ENCODE measurements around the gene RELB.

Gene RELB

GRCh38 chr19:45070861-45071544, 69.7 kb downstream of the RELB start:
- peaks cover 16 to 48% of the 10 kb centered on the region in 2 donors for H3K4me1 Mint-ChIP-seq
- ATAC-seq (replicated peaks) (no peak), DNase-seq (no peak)
- H3K4me3 Mint-ChIP-seq, result no peak overlapping the region
- H3K27ac Mint-ChIP-seq, result peak overlapping the region; percentile 79
- H3K36me3 Mint-ChIP-seq, result peaks cover 41 to 62% of the 10 kb centered on the region in 2 donors
- H3K9me3 Mint-ChIP-seq, result no peaks in the 10 kb centered on the region
- H3K27me3 Mint-ChIP-seq, result no peaks in the 10 kb centered on the region

GRCh38 chr19:45071545-45071938, 70.3 kb downstream of the RELB start:
- no peak overlapping the region for H3K4me3 Mint-ChIP-seq
- no peak for ATAC-seq (replicated peaks)
- no peaks in the 10 kb centered on the region for H3K27me3 Mint-ChIP-seq
- no peaks in the 10 kb centered on the region for H3K9me3 Mint-ChIP-seq
- H3K4me1 Mint-ChIP-seq, result peaks cover 16 to 49% of the 10 kb centered on the region in 2 donors
- peak overlapping the region; percentile 79 for H3K27ac Mint-ChIP-seq
- H3K36me3 Mint-ChIP-seq, result peaks cover 41 to 62% of the 10 kb centered on the region in 2 donors
- no peak for DNase-seq

- Mint-ChIP-seq H3K4me1 (peaks cover 22 to 50% of the 10 kb centered on the region in 2 donors), H3K9me3 (no peaks in the 10 kb centered on the region), H3K27ac (peak overlapping the region; percentile 25), H3K4me3 (no peak overlapping the region), H3K27me3 (no peaks in the 10 kb centered on the region), H3K36me3 (peaks cover 36 to 58% of the 10 kb centered on the region in 2 donors)
- no peak for DNase-seq
- ATAC-seq (replicated peaks), result no peak
Measured at GRCh38 chr19:45071969-45072790, 70.9 kb downstream of the RELB start.

- Mint-ChIP-seq H3K27me3 (no peaks in the 10 kb centered on the region), H3K4me3 (peak overlapping the region; percentile 96 to 97), H3K9me3 (no peaks in the 10 kb centered on the region), H3K36me3 (peaks cover 31 to 44% of the 10 kb centered on the region in 2 donors), H3K4me1 (peaks cover 24 to 60% of the 10 kb centered on the region in 2 donors), H3K27ac (peak overlapping the region; percentile 93)
- DNase-seq, result no peak
- ATAC-seq (replicated peaks), result no peak
Measured at GRCh38 chr19:45074744-45075300, 73.6 kb downstream of the RELB start.

- ATAC-seq (replicated peaks) (peak; percentile 71 to 79), DNase-seq (peak; percentile 84)
- Mint-ChIP-seq H3K9me3 (no peaks in the 10 kb centered on the region), H3K27me3 (no peaks in the 10 kb centered on the region), H3K4me1 (peaks cover 24 to 60% of the 10 kb centered on the region in 2 donors), H3K36me3 (peaks cover 27 to 38% of the 10 kb centered on the region in 2 donors), H3K27ac (peak overlapping the region; percentile 96), H3K4me3 (peak overlapping the region; percentile 96 to 97)
Measured at GRCh38 chr19:45075301-45076028, 74.2 kb downstream of the RELB start.

- Mint-ChIP-seq H3K27ac (peak within 1 kb of the TSS; percentile 96), H3K9me3 (no peaks in the 10 kb centered on the region), H3K27me3 (no peaks in the 10 kb centered on the region), H3K4me1 (peaks cover 25 to 63% of the 10 kb centered on the region in 2 donors), H3K36me3 (peaks cover 28 to 35% of the 10 kb centered on the region in 2 donors), H3K4me3 (peak within 1 kb of the TSS; percentile 96 to 97)
- DNase-seq (peak; percentile 83), ATAC-seq (replicated peaks) (peak; percentile 66 to 68)
Measured at GRCh38 chr19:45076029-45076850, 75.0 kb downstream of the RELB start, which contains the start of gene ZNF296. TSS of gene ZNF296 (minus strand) at chr19:45076478. CDS start at chr19:45076373, 105 bp downstream.

- no peak for DNase-seq
- peak overlapping the region; percentile 96 for H3K27ac Mint-ChIP-seq
- peaks cover 29 to 66% of the 10 kb centered on the region in 2 donors for H3K4me1 Mint-ChIP-seq
- ATAC-seq (replicated peaks), result no peak
- H3K36me3 Mint-ChIP-seq, result peaks cover 31 to 41% of the 10 kb centered on the region in 2 donors
- H3K4me3 Mint-ChIP-seq, result peak overlapping the region; percentile 96 to 97
- no peaks in the 10 kb centered on the region for H3K27me3 Mint-ChIP-seq
- H3K9me3 Mint-ChIP-seq, result no peaks in the 10 kb centered on the region
Measured at GRCh38 chr19:45076851-45077730, 75.8 kb downstream of the RELB start.

- no peaks in the 10 kb centered on the region for H3K9me3 Mint-ChIP-seq
- peaks cover 30 to 60% of the 10 kb centered on the region in 2 donors for H3K4me1 Mint-ChIP-seq
- peaks cover 32 to 36% of the 10 kb centered on the region in 2 donors for H3K36me3 Mint-ChIP-seq
- DNase-seq, result no peak
- peak overlapping the region; percentile 96 for H3K27ac Mint-ChIP-seq
- no peak for ATAC-seq (replicated peaks)
- no peaks in the 10 kb centered on the region for H3K27me3 Mint-ChIP-seq
- H3K4me3 Mint-ChIP-seq, result peak overlapping the region; percentile 97 to 99
Measured at GRCh38 chr19:45078390-45079062, 77.3 kb downstream of the RELB start.

- ATAC-seq (replicated peaks) (peak; percentile 51 to 53), DNase-seq (peak; percentile 84)
- Mint-ChIP-seq H3K36me3 (peaks cover 32 to 36% of the 10 kb centered on the region in 2 donors), H3K27ac (peak within 1 kb of the TSS; percentile 96), H3K9me3 (no peaks in the 10 kb centered on the region), H3K27me3 (no peaks in the 10 kb centered on the region), H3K4me1 (peaks cover 30 to 60% of the 10 kb centered on the region in 2 donors), H3K4me3 (peak within 1 kb of the TSS; percentile 97 to 99)
Measured at GRCh38 chr19:45079063-45079910, 78.0 kb downstream of the RELB start, which contains the start of gene GEMIN7. TSS of gene GEMIN7 (plus strand) at chr19:45079260. CDS start at chr19:45090115, 10,855 bp downstream.

- Mint-ChIP-seq H3K27ac (peak overlapping the region; percentile 96), H3K27me3 (no peaks in the 10 kb centered on the region), H3K4me3 (peak overlapping the region; percentile 97 to 99), H3K4me1 (peaks cover 27 to 55% of the 10 kb centered on the region in 2 donors), H3K9me3 (no peaks in the 10 kb centered on the region), H3K36me3 (peaks cover 27 to 32% of the 10 kb centered on the region in 2 donors)
- DNase-seq, result no peak
- ATAC-seq (replicated peaks), result no peak
Measured at GRCh38 chr19:45079911-45080370, 78.7 kb downstream of the RELB start.

GRCh38 chr19:45082170-45082569, 80.9 kb downstream of the RELB start:
- Mint-ChIP-seq H3K36me3 (peaks cover 27 to 40% of the 10 kb centered on the region in 2 donors), H3K27ac (peak overlapping the region; percentile 34), H3K27me3 (no peaks in the 10 kb centered on the region), H3K9me3 (no peaks in the 10 kb centered on the region), H3K4me1 (peaks cover 27 to 49% of the 10 kb centered on the region in 2 donors), H3K4me3 (peak overlapping the region in 1 of 2 donors; percentile 23)
- DNase-seq (no peak), ATAC-seq (replicated peaks) (no peak)

All from stimulated activated naive B cell treated with anti-CD40 and anti-IgM and Interleukin-4, amounts not matched to agents 10 μg/mL and 1 μg/mL and 100 μg/mL, for 72 hours (primary cell).